ENCODE data around the gene TBC1D4.
"Not testable (repeated sequence)": the region's sequence is repeated elsewhere in the genome, so short reads cannot be mapped to it uniquely, and the experiment has no call there.

Gene TBC1D4

DNA sequence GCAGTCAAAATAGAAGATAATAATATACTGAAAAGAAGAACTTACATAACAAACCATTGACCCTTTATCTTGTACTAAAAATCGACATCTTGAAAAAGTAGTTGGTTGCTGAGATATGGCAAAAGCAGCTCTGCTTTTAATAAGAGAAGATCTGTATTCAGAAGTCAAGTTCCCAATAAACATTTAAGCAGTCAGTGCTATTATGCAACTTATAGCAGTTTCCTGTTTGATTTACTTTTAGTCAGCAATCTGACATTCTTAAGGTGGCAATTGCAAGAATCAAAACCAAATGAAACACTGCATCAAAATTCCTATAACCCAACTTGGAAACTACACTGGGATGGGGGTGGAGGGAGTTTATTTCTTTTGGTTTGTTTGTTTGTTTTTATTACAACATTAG lies 165.5 kb downstream of the TBC1D4 start:
- no peak for DNase-seq

DNA sequence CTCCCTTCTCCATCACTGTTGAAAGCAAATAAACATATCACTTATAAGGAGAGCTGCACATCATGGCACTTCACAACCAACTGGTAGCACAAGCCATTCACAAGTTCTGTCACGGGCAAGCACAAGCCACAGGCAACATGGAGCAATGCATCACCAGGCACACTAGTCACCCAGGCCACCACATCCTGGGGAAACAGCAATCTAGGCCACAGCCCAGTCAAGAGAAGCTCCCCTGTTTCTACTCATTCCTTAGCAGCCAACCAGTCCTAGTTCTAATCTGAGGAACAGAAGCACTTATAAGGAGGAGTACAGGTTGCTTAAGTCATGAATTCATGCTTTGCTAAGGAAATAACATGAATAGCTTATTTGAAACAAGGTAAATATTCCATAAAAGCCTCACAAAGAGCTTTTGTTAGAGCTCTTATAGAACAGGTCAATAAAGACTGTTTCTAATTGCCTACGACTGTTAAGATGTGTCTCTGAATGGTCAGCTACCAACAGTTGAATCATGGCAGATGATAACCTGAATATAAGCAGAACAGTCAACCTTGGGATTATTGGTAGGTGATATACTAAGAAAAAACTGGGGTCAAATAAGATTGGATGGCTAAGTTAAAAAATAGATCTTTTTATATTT lies 169.0 kb downstream of the TBC1D4 start:
- no peak for DNase-seq

- DNase-seq, result no peak
Measured at GRCh38 chr13:75309981-75310580, 171.9 kb downstream of the TBC1D4 start.

- DNase-seq, result no peak
Measured at GRCh38 chr13:75308222-75308621, 173.7 kb downstream of the TBC1D4 start.

GRCh38 chr13:75307370-75307949 lies 174.5 kb downstream of the TBC1D4 start:
- no peak for DNase-seq

DNA sequence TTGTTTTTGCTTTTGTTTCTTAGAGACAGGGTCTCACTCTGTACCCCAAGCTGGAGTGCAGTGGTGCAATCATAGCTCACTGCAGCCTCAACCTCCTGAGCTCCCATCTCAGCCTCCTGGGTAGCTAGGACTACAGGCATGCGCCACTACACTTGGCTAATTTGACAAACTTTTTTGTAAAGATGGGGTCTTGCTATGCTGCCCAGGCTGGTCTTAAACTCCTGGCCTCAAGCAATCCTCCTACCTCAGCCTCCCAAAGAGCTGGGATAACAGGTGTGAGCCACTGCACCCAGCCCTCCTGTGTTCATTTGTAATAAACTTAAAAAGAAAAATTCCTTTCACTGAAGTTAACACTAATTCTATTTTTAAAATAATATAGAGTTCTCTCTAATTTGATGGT lies 175.0 kb downstream of the TBC1D4 start:
- not testable (repeated sequence) for DNase-seq

DNA sequence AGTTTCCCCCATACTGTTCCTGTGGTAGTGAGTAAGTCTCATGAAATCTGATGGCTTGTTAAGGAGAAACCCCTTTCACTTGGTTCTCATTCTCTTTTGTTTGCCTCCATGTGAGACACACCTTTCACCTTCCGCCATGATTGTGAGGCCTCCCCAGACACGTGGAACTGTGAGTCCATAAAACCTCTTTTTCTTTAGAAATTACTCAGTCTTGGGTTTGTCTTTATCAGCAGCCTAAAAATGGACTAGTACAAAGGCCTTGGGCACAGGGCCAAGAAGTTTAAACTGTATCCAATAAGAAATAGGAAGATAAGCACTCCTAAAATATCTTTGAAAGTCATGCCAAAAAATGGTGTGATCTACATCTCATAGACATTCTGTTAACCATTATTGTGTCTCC lies 176.9 kb downstream of the TBC1D4 start:
- DNase-seq, result no peak

DNA sequence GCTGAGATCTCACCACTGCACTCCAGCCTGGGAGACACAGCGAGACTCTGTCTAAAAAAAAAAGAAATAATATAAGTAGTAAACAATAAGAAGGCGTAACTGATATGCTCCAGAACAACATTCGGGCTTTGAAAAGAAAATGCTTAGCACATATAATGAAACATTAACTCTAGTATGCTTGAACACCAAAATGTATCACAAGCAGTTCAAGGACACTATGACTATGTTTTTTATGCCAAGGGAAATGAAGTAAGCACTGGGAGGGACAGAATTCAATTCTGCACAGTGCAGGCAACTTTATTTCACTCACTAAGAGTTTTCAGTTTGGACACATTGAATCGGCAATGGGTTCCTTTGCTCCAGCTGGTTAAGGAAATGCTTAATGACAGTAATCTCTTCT lies 178.7 kb downstream of the TBC1D4 start:
- no peak for DNase-seq

- DNase-seq, result no peak
Measured at GRCh38 chr13:75302071-75302698, 179.8 kb downstream of the TBC1D4 start.

DNA sequence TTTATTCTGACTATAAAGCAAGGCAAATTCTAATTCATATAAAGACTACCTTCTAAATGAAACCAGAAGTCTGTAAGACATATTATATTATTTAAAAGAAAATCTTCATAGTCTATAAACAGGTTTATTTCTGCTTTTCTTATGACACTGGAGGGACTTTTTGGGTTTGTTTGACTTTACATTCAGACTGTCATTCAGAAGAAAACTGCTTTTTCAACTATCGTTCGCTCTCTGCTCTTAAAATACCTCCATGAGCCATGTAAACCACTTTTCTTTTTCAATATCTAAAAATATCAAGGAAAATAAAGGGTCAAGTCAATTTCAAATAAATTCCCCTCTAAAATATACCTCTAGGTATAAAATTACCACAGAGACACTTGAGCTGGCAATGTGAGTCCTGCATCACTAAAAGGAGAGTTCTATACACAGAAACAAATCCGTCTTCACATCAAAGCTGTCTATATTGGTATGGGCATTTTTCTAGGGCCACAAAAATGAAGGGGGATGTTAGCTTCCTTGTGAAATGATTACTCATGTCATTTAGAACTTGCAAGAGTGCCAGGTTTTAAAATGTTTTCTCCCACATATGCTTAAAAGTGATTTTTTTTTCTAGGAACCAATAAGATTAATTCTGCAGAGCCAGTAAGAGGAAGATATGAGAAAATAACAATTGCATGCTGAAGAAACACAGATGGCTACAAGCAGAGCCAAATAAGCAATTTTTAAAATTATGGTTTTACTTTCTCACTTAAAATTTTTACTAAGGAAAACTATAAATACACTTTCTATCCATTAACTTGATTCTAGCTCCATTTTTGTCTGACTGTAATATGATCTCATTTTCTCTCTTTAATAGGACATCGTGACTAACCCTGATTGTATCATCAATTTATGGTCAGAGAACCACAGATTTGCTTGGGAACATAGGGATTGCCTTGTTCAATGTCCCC lies 181.8 kb downstream of the TBC1D4 start:
- no peak for DNase-seq

GRCh38 chr13:75299246-75299645 lies 182.7 kb downstream of the TBC1D4 start:
- no peak for DNase-seq

DNA sequence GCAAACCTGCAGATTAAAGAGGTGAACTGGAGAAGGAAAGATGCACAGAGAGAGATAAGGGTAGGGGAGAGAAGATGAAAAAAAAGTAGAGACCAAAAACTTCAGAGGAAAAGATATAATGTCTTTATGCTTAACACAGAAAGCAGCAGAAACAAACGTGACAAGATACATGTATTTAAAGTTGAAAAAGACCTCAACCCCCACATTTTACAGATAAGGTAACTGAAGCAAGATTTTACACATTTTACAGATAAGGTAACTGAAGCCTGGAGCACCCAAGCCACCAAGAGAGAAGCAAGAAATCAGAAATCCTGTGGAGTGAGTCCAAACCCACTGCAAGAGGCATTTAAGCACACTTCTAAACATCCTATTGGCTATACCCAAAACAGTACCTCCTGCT lies 185.3 kb downstream of the TBC1D4 start:
- DNase-seq, result no peak

GRCh38 chr13:75295201-75295600 lies 186.8 kb downstream of the TBC1D4 start:
- DNase-seq, result no peak

- no peak for DNase-seq
Measured at GRCh38 chr13:75294110-75294509, 187.9 kb downstream of the TBC1D4 start.

DNA sequence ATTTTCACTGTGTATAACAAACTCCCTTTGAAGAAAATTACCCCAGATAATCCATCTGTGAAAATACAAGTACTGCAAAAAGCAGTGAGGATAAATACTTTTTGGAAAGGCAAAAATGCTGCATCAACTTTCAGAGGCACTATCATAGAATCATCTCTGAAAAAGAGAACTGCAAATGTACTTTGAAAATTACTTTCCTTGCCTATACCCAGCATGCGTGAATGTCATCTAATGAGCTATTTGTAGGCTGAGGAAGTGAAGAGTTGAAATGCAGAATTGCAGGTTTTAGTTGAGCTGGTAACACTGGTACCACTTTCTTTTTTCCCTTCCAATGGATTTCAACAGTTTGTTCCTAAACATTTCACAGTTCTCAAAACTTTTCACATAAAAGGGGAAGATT lies 196.7 kb downstream of the TBC1D4 start:
- no peak for DNase-seq

GRCh38 chr13:75279834-75280369 lies 202.1 kb downstream of the TBC1D4 start:
- no peak for DNase-seq

DNA sequence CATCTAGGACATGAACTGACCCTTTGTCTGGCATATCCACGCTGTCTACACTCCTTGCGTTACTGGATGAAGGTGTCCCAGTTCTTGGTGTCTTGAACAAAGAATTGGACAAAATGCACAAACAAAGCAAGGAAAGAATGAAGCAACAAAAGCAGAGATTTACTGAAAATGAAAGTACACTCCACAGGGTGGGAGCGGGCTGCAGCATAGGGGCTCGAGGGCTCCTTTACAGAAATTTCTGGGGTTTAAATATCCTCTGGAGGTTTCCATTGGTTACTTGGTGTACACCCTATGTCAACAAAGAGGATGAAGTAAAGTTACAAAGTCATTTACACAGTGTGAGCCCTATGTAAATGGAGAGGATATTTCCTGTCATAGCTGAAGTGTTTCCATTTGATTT lies 208.3 kb downstream of the TBC1D4 start:
- not testable (repeated sequence) for DNase-seq

- no peak for DNase-seq
Measured at GRCh38 chr13:75271846-75272245, 210.1 kb downstream of the TBC1D4 start.

DNA sequence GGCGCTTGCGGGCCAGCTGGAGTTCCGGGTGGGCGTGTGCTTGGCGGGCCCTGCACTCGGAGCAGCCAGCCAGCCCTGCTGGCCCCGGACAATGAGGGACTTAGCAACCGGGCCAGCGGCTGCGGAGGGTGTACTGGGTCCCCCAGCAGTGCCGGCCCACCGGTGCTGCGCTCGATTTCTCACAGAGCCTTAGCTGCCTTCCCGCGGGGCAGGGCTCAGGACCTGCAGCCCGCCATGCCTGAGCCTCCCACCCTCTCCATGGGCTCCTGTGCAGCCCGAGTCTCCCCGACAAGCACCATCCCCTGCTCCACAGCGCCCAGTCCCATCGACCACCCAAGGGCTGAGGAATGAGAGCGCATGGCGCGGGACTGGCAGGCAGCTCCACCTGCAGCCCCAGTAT lies 213.5 kb downstream of the TBC1D4 start:
- DNase-seq, result not testable (repeated sequence)

DNA sequence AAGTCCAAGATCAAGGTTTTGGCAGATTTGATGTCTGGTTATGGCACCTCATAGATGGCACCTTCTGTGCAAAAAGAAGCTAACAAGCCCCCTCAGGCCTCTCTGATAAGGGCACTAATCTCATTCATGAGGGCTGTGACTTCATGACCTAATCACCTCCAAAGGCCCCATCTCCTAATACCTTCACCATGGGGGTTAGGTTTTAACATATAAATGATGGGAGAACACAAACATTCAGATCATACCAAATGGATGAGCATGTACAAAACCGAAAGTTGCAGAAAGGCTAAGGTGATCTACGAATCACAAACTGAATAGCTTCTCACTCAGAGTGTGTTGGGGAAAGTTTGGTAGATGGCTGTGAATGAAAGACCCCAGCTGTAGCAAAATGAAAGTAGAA lies 217.4 kb downstream of the TBC1D4 start:
- DNase-seq, result no peak

DNA sequence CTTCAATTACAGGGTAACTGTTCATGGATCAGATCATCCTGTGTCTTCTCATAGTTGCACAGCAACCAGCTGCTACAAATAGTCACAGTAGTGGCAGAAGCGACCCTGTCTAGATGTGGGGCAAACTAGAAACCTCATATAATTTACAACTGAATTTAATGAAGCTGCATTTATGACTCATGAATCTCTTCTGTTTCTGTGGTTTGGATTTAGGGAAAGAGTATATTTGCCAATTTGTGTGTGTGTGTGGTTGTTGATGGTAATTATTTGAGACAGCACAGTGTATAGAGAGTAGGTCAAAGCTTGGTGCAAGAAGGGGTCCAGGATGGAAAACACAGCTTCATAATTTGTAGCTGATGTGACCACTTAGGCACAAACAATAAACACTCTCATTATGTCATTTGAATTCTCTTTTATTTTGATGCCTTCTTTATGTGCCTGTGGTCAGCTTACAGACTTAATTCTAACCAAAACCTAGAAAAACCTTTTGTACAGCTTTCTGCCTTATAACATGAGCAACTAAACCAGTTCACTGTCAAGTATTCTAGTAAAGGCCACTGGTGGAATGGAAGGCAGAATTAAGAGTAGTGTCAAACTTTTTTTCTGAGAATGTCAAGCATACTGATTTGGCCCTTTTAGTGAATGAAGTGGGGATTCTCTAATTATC lies 218.1 kb downstream of the TBC1D4 start:
- DNase-seq, result no peak

- DNase-seq, result peak in 1 of 2 experiments; percentile 34
Measured at GRCh38 chr13:75258159-75258782, 223.7 kb downstream of the TBC1D4 start.

All from SW 1271 (cell line).